Measurements from ENCODE around the gene ABCE1.
"Not testable (repeated sequence)": the region's sequence is repeated elsewhere in the genome, so short reads cannot be mapped to it uniquely, and the experiment has no call there.

ABCE1 gene

GRCh38 chr4:145103496-145103895 lies 5.4 kb downstream of the ABCE1 start:
- DNase-seq, result no peak

DNA sequence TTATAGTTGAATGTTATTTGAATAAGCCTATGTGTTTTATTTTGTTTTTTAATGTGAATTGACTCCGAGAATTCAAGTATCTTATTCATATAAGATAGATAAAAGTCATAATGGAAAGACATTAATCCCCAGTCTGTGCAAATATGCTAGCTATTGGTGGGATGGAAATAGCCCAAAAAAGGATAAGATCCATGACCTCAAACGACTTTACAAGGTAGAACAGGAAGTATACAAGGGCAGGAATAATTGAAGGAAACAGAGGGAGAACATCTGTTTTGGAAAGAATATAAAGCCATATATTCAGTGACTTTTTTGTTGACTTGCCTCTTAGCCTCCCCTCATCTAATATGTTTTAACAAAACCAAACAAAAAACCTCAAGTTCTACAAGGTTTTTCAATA lies 9.0 kb downstream of the ABCE1 start:
- no peak for DNase-seq

GRCh38 chr4:145108128-145108527 lies 10.0 kb downstream of the ABCE1 start:
- DNase-seq, result no peak

GRCh38 chr4:145125396-145125795 lies 27.3 kb downstream of the ABCE1 start:
- DNase-seq, result no peak

DNA sequence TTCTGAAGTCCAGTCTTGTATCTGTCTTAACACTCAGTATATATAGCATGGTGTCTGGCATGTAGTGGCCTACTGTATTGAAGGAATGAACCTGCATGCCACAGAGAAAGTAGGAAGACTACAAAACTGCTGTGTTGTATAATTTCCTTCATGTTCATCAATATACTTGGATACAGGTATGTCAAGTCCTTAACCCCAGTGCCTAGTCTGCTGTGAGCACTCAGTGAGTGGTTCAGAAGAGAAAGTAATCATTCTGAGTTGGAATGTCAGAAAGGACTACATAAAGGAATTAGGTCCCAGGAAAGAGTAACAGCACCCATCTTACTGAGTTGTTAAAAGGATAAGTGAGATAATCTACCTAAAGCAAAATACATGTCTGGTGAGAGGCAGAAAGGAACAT lies 32.0 kb downstream of the ABCE1 start:
- no peak for DNase-seq

DNA sequence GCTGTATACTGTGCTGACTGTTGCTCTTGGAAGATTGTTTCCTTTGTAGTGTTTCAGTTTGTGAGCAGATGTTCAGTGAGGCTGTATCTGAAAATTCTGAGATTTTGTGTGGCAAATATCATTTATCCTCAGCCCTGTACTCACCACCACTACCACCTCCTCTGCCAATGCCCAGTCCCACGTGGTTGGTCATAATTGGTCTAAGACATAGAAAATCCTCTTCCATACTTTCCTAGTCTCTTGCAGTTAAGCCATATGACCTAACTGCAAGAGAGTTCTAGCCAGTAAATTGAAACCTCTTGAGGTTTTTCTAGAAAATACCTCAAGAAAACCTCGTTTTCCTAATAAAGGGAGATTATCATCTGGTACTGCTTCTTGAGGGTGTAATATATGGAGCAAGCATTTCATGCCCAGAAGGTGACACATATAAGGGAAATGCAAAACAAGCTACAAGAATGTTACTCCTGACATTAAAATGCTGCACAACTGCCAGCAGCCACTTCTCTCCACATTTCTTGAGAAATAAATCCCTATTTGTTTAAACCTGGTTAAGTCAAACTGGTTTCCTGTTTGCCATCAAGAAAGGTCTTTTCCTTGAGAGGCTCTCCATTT lies 32.8 kb downstream of the ABCE1 start:
- no peak for DNase-seq

- no peak for DNase-seq
Measured at GRCh38 chr4:145131848-145132247, 33.7 kb downstream of the ABCE1 start.

GRCh38 chr4:145132511-145133098 lies 34.5 kb downstream of the ABCE1 start:
- DNase-seq, result no peak

DNA sequence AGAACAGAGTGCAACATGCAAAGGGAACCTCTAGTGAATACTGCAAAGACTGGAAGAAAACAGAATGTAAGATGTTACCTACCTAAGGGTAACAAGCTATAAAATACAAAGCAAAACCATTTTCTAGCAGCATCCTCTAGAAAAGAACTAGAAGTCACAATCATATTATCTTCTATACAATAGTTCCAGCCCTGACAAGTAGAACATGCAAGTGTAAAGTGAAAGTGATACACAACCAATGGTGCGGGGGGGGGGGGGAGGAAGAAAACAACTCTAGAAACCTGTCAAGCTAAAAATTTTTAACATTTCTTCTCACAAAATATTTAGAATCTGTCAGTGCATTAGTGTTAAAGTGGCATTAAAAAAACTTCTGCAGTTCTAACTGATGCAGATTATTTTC lies 38.1 kb downstream of the ABCE1 start:
- not testable (repeated sequence) for DNase-seq

GRCh38 chr4:145148980-145149379 lies 50.9 kb downstream of the ABCE1 start:
- DNase-seq, result no peak

- DNase-seq, result no peak
Measured at GRCh38 chr4:145153181-145153903, 55.2 kb downstream of the ABCE1 start.

DNA sequence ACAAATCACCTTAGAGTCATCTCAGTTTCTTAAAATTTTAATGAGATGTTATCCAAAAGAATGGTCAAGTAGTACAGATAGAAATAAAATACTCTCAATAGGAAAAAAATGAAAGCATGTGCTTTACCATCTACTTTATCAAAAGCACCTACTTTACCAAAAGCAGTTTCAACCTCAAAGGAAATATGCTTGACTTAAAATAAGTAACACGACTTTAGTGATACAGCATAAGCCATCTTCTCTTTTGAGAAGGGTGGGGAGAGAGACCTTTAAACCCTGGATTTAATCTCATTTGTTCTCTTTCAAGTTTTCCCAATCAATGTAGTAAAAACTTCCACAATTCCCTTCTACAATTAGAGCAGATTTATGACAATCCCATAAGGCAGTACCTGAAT lies 55.8 kb downstream of the ABCE1 start:
- DNase-seq, result no peak

GRCh38 chr4:145154573-145154972 lies 56.5 kb downstream of the ABCE1 start:
- no peak for DNase-seq

DNA sequence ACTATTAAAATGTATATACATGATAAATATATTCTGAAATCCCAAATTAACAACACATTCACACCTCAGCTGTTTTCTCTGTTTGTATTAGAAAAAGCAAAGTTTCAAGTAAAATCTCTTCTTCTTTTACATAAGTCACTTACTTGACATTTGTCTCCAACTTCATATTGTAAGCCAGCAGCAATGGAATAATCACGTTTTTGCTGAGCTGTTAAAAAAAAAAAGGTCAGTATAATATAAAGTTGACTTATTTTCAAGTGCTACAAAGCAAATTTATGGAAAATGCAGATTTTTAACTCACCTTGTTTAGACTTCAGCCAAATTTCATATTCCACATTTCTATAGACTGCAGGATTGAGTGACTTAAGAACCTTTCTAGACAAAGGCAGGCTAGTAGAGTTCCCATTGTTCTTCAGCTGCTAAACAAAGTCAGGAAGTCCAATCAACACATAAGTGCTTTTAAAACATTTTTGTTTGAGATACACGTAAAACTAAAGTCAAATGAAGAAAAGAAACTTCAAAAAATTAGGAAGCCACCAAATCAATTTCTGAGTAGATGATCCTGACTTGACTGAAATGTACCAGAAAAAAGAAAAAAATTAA lies 57.3 kb downstream of the ABCE1 start:
- no peak for DNase-seq

GRCh38 chr4:145156986-145157385 lies 58.9 kb downstream of the ABCE1 start:
- no peak for DNase-seq

DNA sequence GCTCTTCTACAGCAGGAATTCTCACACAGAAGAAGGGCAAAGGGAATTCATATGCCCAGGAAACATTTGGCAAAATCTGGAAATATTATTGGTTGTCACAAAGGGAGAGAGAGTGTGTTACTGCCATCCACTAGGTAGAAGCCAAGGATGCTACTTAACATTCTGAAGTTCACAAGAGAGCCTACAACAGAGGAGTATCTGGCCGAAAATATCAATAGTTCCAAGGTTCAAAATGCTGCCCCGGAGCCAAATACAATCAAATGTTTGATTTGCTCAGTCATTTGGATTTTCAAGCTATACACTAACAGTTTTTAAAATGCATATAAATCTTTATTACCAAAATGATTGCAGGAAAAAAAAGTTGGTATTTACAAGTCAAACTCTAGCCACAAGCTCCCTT lies 63.4 kb downstream of the ABCE1 start:
- DNase-seq, result no peak

DNA sequence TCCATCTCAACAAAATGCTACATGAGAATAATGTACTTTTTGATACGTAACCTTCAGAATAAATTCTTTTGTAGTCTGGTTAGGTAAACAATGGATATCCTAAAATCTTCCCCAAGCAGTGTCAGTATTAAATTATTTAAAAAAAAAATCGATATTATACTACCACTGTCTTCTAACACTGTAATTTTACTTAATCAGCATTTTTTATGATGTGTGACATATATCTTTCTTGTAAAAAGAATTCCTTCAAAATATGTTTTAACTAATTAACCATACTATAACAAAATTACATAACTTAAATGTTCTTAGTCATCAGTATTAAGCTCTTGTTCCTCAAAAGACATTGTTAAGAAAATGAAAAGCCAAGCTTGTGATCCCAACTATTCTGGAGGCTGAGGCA lies 69.8 kb downstream of the ABCE1 start:
- no peak for DNase-seq

GRCh38 chr4:145168581-145169187 lies 70.6 kb downstream of the ABCE1 start:
- DNase-seq, result no peak

GRCh38 chr4:145170223-145170622 lies 72.1 kb downstream of the ABCE1 start:
- DNase-seq, result no peak

DNA sequence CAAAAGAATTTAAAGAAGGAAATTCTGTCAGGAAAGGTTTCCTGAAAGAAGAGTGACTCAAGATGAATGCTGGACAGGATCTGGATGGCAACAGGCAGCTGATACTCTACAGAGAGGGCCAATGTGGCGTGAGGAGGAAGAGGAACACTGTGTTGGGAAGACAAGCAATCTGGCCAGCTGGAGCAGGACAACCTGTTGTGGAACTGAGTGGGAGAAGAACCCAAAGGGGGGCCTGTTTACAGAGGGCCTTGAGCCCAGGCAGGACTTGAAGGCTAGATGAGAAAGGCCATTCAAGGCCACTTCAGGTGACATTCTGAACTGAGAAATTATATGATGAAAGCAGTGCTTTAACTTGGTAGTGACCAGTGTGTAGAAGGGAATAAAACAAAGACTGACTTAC lies 73.8 kb downstream of the ABCE1 start:
- no peak for DNase-seq

DNA sequence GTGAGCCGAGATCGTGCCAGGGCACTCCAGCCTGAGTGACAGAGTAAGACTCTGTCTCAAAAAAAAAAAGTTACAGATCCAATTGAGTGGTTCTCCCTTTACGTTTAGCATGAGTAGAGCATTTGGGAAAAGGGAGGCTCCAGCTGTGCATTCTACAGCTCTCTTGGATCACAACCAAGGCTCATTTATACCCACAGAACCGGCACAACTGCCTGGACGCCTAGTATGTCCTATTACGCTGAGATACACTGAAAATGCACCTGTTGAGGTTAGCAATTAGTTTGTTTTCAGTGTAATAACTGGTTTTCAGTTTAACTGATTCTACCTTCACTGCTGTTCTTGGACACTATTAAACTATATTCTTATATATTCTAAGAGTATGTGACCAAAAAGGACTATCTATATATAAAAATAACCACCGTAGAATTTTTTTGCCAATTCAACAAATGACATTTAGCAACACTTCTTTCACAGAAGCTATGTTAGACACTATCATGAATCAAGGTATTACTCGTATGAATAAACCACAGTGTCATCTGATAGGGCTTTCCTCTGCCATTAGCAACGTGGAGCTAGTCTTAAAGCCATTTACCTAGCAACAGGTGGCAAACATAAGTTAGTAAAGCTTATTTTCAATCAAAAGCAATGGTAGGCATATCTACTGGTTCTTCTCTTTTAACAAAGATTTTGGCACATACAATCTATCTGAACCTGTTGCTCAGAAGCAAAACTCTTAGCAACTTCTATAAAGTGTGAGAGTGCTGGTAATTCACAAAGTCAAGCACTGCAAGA lies 78.7 kb downstream of the ABCE1 start:
- no peak for DNase-seq

GRCh38 chr4:145177511-145177905 lies 79.4 kb downstream of the ABCE1 start:
- DNase-seq, result no peak
